T-helper 17 cell (primary cell): ENCODE measurements around the gene SNAP29. TPM values are rescaled to one million over a fixed set of nuclear protein-coding genes. Genes with fewer than 3 reads are reported as not detected.

Experiments
- ATAC-seq: fragments of 150-1000 bp; cut with Tn5 transposase; 2 replicates; pipeline ENCODE4 v1.10.0; 2021; ENCODE audit warnings: mild to moderate bottlenecking, moderate library complexity
- DNase-seq, 3 donors: peaks; one replicate each; pipeline versions ENCODE4 v3.0.0 to v3.0.0-alpha.2; 2020 to 2021
- H3K9me3 ChIP-seq: one replicate; pipeline ENCODE4 v1.7.0; 2013; ENCODE audit warnings: low read length, mild to moderate bottlenecking; ENCODE audit not compliant: control insufficient read depth, poor library complexity, severe bottlenecking
- H3K27ac Mint-ChIP-seq: one replicate; pipeline ENCODE4 v1.8.0; 2022; ENCODE audit warnings: mild to moderate bottlenecking, moderate library complexity, mixed read lengths
- H3K27me3 Mint-ChIP-seq: one replicate; pipeline ENCODE4 v1.8.0; 2022; ENCODE audit warnings: mixed read lengths
- H3K36me3 Mint-ChIP-seq: one replicate; pipeline ENCODE4 v1.8.0; 2022; ENCODE audit warnings: low read depth, mixed read lengths
- H3K4me1 Mint-ChIP-seq: one replicate; pipeline ENCODE4 v1.8.0; 2022; ENCODE audit warnings: mild to moderate bottlenecking, mixed read lengths
- H3K4me3 Mint-ChIP-seq: one replicate; pipeline ENCODE4 v1.8.0; 2022; ENCODE audit warnings: mild to moderate bottlenecking, moderate library complexity, mixed read lengths
- total RNA-seq, 4 donors: library from RNA in 2 of 4; stranded (reverse) in 2 of 4; gene quantifications; one replicate each; pipeline ENCODE4 v1.2.3 and lab custom pipeline; 2022 to 2026

The SNAP29 gene
- total RNA-seq, 2 donors from 2014 or later = 18.9 to 25.4 TPM

GRCh38 chr22:20864186-20864908 lies 5.5 kb downstream of the SNAP29 start:
- H3K36me3 Mint-ChIP-seq = peaks cover 4% of the 10 kb centered on the region
- H3K4me1 Mint-ChIP-seq = peaks cover 45% of the 10 kb centered on the region
- no peak for ATAC-seq
- no peak for DNase-seq
- no peaks in the 10 kb centered on the region for H3K9me3 ChIP-seq
- no peak overlapping the region for H3K27ac Mint-ChIP-seq
- no peak overlapping the region for H3K4me3 Mint-ChIP-seq
- no peaks in the 10 kb centered on the region for H3K27me3 Mint-ChIP-seq

- Mint-ChIP-seq H3K4me1 (peaks cover 39% of the 10 kb centered on the region), H3K36me3 (peaks cover 4% of the 10 kb centered on the region)
- ATAC-seq = no peak
Observed at GRCh38 chr22:20865331-20865730, 6.5 kb downstream of the SNAP29 start.

GRCh38 chr22:20865875-20866445 lies 7.2 kb downstream of the SNAP29 start:
- Mint-ChIP-seq H3K27ac (peak overlapping the region; percentile 77), H3K4me3 (no peak overlapping the region), H3K36me3 (peaks cover 4% of the 10 kb centered on the region), H3K4me1 (peaks cover 39% of the 10 kb centered on the region), H3K27me3 (no peaks in the 10 kb centered on the region)
- H3K9me3 ChIP-seq = no peaks in the 10 kb centered on the region
- ATAC-seq (no peak), DNase-seq (no peak)

More at GRCh38 chr22:20865331-20865730, 6.5 kb downstream of the SNAP29 start:
- DNase-seq = no peak
- Mint-ChIP-seq H3K27me3 (no peaks in the 10 kb centered on the region), H3K27ac (no peak overlapping the region), H3K4me3 (no peak overlapping the region)
- no peaks in the 10 kb centered on the region for H3K9me3 ChIP-seq

- Mint-ChIP-seq H3K4me3 (peak overlapping the region; percentile 77), H3K4me1 (peaks cover 39% of the 10 kb centered on the region), H3K36me3 (peaks cover 4% of the 10 kb centered on the region), H3K27me3 (no peaks in the 10 kb centered on the region), H3K27ac (peak overlapping the region; percentile 77)
- no peaks in the 10 kb centered on the region for H3K9me3 ChIP-seq
- ATAC-seq = no peak
- DNase-seq = no peak
Observed at GRCh38 chr22:20866736-20867135, 7.9 kb downstream of the SNAP29 start.

- ATAC-seq = peak; percentile 60
- Mint-ChIP-seq H3K4me1 (peaks cover 34% of the 10 kb centered on the region), H3K4me3 (peak overlapping the region; percentile 77), H3K27ac (peak overlapping the region; percentile 77), H3K27me3 (no peaks in the 10 kb centered on the region), H3K36me3 (no peaks in the 10 kb centered on the region)
- DNase-seq = no peak
- no peaks in the 10 kb centered on the region for H3K9me3 ChIP-seq
Observed at GRCh38 chr22:20867179-20868024, 8.6 kb downstream of the SNAP29 start.

- Mint-ChIP-seq H3K4me3 (no peak overlapping the region), H3K4me1 (peaks cover 32% of the 10 kb centered on the region), H3K27ac (peak overlapping the region; percentile 77)
Observed at GRCh38 chr22:20868025-20868962, 9.5 kb downstream of the SNAP29 start.

GRCh38 chr22:20869234-20869633 lies 10.4 kb downstream of the SNAP29 start:
- H3K36me3 Mint-ChIP-seq = no peaks in the 10 kb centered on the region

More at GRCh38 chr22:20868025-20868962, 9.5 kb downstream of the SNAP29 start:
- no peaks in the 10 kb centered on the region for H3K36me3 Mint-ChIP-seq
- ATAC-seq (no peak), DNase-seq (no peak)
- no peaks in the 10 kb centered on the region for H3K27me3 Mint-ChIP-seq
- no peaks in the 10 kb centered on the region for H3K9me3 ChIP-seq

GRCh38 chr22:20873214-20873613 lies 14.4 kb downstream of the SNAP29 start:
- no peak for DNase-seq
- Mint-ChIP-seq H3K4me3 (no peak overlapping the region), H3K4me1 (peaks cover 11% of the 10 kb centered on the region), H3K36me3 (no peaks in the 10 kb centered on the region), H3K27me3 (no peaks in the 10 kb centered on the region), H3K27ac (peak overlapping the region; percentile 32)
- no peak for ATAC-seq
- H3K9me3 ChIP-seq = no peaks in the 10 kb centered on the region

More at GRCh38 chr22:20869234-20869633, 10.4 kb downstream of the SNAP29 start:
- Mint-ChIP-seq H3K4me3 (no peak overlapping the region), H3K27ac (no peak overlapping the region), H3K27me3 (no peaks in the 10 kb centered on the region), H3K4me1 (peaks cover 28% of the 10 kb centered on the region)
- ATAC-seq = no peak
- H3K9me3 ChIP-seq = no peaks in the 10 kb centered on the region
- DNase-seq = no peak

GRCh38 chr22:20875296-20875695 lies 16.5 kb downstream of the SNAP29 start:
- ATAC-seq (no peak), DNase-seq (no peak)
- Mint-ChIP-seq H3K27ac (peak overlapping the region; percentile 84), H3K27me3 (no peaks in the 10 kb centered on the region), H3K36me3 (no peaks in the 10 kb centered on the region), H3K4me1 (peaks cover 6% of the 10 kb centered on the region), H3K4me3 (no peak overlapping the region)
- no peaks in the 10 kb centered on the region for H3K9me3 ChIP-seq

GRCh38 chr22:20877715-20878114 lies 18.9 kb downstream of the SNAP29 start:
- H3K36me3 Mint-ChIP-seq = no peaks in the 10 kb centered on the region
- H3K27ac Mint-ChIP-seq = no peak overlapping the region
- no peak for DNase-seq
- no peak for ATAC-seq
- H3K4me1 Mint-ChIP-seq = peaks cover 8% of the 10 kb centered on the region
- H3K4me3 Mint-ChIP-seq = no peak overlapping the region
- H3K9me3 ChIP-seq = no peaks in the 10 kb centered on the region
- no peaks in the 10 kb centered on the region for H3K27me3 Mint-ChIP-seq

GRCh38 chr22:20881231-20881630 lies 22.4 kb downstream of the SNAP29 start:
- Mint-ChIP-seq H3K27ac (no peak overlapping the region), H3K4me1 (peaks cover 6% of the 10 kb centered on the region), H3K27me3 (no peaks in the 10 kb centered on the region), H3K4me3 (no peak overlapping the region), H3K36me3 (peaks cover 7% of the 10 kb centered on the region)
- ATAC-seq (no peak), DNase-seq (no peak)
- H3K9me3 ChIP-seq = no peaks in the 10 kb centered on the region

GRCh38 chr22:20881869-20882815 lies 23.3 kb downstream of the SNAP29 start:
- Mint-ChIP-seq H3K27ac (no peak overlapping the region), H3K27me3 (no peaks in the 10 kb centered on the region)

More at GRCh38 chr22:20881869-20882815, 23.3 kb downstream of the SNAP29 start:
- H3K9me3 ChIP-seq = no peaks in the 10 kb centered on the region
- Mint-ChIP-seq H3K4me1 (peaks cover 4% of the 10 kb centered on the region), H3K36me3 (peaks cover 7% of the 10 kb centered on the region), H3K4me3 (no peak overlapping the region)
- ATAC-seq (no peak), DNase-seq (no peak)
